GOT3 (cell line): Measurements from ENCODE around the gene SMC3.
"Not testable (repeated sequence)": the region's sequence is repeated elsewhere in the genome, so short reads cannot be mapped to it uniquely, and the experiment has no call there.

ENCODE experiments used
- DNase-seq: peaks from one replicate; lab custom pipeline; 2025; ENCODE audit warnings: mixed read lengths; lab: John Stamatoyannopoulos, UW

Gene SMC3

GRCh38 chr10:110625951-110626855 lies 58.7 kb downstream of the SMC3 start:
- DNase-seq = no peak

- DNase-seq = no peak
Observed at GRCh38 chr10:110628161-110628560, 60.7 kb downstream of the SMC3 start.

- DNase-seq = no peak
Observed at GRCh38 chr10:110629680-110630191, 62.2 kb downstream of the SMC3 start.

GRCh38 chr10:110631934-110632333 lies 64.4 kb downstream of the SMC3 start:
- no peak for DNase-seq

- DNase-seq = no peak
Observed at GRCh38 chr10:110632591-110633215, 65.2 kb downstream of the SMC3 start.

GRCh38 chr10:110634527-110635209 lies 67.2 kb downstream of the SMC3 start:
- no peak for DNase-seq

GRCh38 chr10:110636572-110636931 lies 69.1 kb downstream of the SMC3 start:
- DNase-seq = no peak

GRCh38 chr10:110636932-110637557 lies 69.5 kb downstream of the SMC3 start:
- DNase-seq = no peak

- DNase-seq = no peak
Observed at GRCh38 chr10:110637558-110638053, 70.1 kb downstream of the SMC3 start.

GRCh38 chr10:110638319-110638718 lies 70.8 kb downstream of the SMC3 start:
- DNase-seq = no peak

GRCh38 chr10:110639046-110639445 lies 71.6 kb downstream of the SMC3 start:
- not testable (repeated sequence) for DNase-seq

- not testable (repeated sequence) for DNase-seq
Observed at GRCh38 chr10:110639858-110640257, 72.4 kb downstream of the SMC3 start.

GRCh38 chr10:110641256-110641655 lies 73.8 kb downstream of the SMC3 start:
- DNase-seq = no peak

- no peak for DNase-seq
Observed at GRCh38 chr10:110642204-110643034, 74.9 kb downstream of the SMC3 start.

- DNase-seq = no peak
Observed at GRCh38 chr10:110643035-110643652, 75.6 kb downstream of the SMC3 start.

GRCh38 chr10:110643653-110644597 lies 76.4 kb downstream of the SMC3 start, which contains the start of gene RBM20:
TSS of gene RBM20 (plus strand) at chr10:110644336. CDS start at chr10:110644455, 119 bp downstream.
- DNase-seq = no peak

GRCh38 chr10:110644598-110645462 lies 77.3 kb downstream of the SMC3 start:
- DNase-seq = no peak

GRCh38 chr10:110646417-110647135 lies 79.1 kb downstream of the SMC3 start:
- no peak for DNase-seq
